HK-2 (cell line): ENCODE data around the gene NECTIN1.

ENCODE experiments used
- DNase-seq: peaks from one replicate; pipeline ENCODE4 v3.0.0-alpha.2; 2018; ENCODE audit not compliant: unreplicated experiment

Gene NECTIN1

DNA sequence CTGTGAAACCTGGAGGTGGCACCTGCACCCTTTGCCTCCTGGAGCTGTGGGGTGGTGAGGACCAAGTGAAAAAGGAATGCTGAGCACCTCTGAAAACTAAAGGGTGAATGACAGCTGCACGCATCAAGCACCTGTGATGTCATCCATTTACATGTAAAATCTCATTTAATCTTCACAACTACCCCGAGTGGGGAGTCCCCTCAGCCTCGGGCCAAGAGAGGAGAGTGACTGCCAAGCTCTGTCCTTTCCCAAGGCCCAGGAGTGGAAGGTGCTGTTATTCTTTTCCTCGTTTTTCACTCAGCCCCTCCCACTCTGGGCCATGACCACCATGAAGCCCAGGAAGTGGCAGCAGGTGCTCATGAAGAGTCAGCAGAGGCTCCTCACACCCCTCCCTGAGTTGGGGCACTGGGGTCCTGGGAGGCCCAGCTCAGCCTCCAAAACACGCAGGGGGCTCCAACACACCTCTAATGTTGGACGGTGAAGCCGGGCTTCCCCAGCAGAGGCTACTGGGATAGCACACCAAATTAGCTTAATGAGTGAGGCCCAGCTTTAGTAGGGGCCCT lies 35.7 kb downstream of the NECTIN1 start:
- DNase-seq = no peak

DNA sequence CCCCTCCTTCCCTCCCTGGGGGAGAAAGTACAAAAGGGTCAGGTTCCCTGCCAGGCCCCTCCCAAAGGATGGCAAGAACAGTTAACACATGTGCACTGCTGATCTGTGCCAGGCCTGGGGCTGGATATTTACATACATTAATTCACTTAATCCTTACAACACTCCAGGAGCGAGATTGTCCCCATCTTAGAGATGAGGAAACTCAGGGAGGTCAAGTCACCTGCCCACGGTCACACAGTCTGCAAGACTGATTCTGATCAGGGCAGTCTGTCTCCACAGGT lies 36.5 kb downstream of the NECTIN1 start:
- no peak for DNase-seq

DNA sequence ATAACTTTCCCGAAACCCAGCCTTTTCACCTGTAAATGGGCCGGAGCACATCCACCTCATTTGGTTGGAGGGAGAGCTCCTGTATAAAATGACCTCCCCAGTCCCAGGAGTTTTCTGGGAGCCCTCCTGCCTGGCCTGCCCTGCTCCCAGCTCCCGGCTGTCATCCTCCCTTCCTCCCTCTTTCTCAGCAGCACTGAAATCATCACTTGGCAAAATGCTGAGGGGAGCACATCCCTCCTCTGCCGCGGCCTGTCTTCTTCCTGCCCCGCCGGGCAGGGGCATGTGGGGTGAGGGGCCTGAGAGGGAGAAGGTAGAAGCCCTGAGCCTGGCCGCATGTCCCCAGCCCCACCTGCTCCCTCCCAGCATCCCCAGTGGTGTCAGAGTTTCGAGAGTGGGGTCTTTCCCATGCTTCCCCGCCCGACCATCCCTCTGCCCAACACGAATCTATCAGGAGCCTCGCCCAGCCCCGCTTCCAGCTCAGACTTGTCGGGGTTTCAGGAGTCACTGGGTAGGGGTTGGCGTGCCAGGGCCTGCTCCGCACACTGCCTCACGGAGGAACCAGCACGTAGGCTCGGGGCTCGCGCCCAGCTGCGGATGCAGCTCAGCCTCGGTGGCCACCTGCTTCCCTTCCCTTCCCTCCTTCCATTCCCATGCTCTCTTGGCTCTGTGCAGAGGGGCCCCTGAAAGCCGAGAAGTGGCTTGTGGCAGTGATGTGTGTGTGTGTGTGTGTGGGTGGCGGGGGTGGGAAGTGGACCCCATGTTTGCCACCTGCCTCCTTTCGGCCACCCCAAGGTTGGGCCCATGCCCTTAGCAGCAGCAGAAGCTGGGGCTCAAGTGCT lies 37.1 kb downstream of the NECTIN1 start:
- no peak for DNase-seq

GRCh38 chr11:119691020-119691666 lies 37.9 kb downstream of the NECTIN1 start:
- DNase-seq = no peak

DNA sequence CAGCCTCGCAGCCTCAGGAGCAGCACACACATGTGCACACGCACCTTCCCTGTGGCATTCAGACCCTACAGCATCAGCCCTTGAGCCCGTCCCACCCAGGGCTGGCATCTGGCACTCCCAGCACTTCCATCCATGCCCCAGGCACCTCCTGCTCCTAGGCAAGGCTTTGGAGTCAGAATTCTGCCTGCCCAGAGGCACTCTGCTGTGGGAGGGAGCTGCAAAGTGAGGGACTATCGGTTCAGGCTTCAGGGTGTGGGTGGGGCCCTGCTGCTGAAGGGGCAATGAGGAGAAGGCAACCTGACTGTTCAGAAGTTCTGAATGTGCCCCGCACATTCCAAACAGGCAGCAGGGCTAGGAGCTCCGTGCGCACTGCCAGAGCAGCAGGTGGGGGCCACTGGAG lies 39.7 kb downstream of the NECTIN1 start:
- no peak for DNase-seq

DNA sequence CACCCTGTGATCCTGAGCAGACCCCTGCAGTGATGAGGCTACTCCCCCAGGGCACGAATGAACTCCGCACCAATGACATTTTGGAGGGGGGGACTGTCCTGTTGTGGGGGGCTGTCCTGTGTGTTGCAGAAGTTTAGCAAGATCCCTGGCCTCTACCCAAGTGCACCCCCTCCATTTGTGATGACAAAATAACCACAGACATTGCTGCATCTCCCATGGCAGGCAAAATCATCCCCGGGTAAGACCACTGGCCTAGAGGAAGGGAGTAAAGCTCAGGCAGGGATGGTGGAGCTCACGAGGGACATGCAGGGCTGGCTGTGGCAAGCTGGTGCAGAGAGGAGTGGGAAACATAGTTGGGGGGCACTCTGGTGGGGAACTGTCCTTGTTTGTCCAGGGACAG lies 40.6 kb downstream of the NECTIN1 start:
- DNase-seq = no peak

- no peak for DNase-seq
Measured at GRCh38 chr11:119687373-119688046, 41.5 kb downstream of the NECTIN1 start.

DNA sequence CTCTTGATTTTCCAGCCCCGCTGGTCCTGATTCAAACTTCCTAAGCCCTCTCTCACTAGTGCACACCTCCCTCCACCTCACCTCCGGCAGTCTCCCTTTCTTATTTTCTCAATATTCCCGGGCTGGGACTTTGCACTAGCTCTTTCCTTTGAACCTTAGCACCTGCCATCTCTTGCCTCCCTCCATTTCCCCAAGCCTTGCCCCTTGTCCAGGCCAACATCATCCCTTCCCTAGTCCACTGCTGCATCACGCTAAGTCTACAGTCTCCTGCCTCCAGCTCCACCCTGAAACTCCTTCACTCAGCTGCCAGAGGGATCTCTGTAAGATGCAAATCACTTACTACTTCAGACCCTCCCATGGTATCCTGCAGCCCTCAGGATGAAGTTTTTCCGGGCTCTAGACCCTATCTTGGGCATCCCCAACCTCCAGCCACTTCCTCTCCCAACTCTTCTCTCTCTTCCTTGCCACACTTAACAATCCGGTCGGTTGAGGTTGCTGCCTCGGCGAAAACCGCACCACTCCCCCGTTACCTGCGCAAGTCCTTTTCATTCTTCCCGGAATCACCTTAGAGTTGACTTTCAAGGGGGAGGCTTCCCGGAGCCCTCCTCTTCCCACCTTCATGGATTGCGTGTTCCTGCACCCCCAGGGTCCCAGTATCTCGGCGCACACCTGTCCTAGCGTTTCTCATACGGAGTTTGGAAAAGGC lies 42.7 kb downstream of the NECTIN1 start:
- DNase-seq = no peak

DNA sequence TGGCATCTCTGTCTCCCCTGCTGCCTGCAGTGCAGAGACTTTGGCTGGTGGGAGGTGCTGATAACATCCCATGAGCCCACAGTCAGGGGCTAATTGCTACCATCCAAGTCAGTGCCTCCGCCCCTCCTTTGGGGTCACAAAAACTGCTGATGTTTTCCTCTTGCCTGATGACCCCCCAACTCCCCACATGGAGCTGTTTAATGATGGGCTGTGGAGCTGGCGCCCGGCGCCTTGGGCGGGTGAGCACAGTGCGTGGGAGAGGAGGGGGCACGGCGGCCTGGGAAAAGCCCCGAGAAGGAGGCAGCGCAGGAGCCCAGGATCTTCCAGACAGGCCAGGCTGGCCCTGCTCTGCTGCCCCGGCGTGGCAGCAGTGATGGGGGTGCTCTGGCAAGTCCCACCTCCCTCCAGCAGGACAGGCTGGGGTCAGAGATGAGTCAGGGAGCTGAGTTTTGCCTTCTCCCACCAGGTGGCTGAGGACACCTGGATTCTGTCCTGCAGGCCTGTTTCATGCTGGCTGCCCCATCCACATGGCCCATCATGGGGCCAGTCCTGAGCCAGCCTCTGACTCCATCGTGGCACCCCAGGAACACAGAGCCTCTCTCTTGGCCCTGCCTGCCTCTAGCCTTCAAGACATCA lies 43.8 kb downstream of the NECTIN1 start:
- DNase-seq = no peak

- peak; percentile 66 for DNase-seq
Measured at GRCh38 chr11:119684361-119685110, 44.5 kb downstream of the NECTIN1 start.

DNA sequence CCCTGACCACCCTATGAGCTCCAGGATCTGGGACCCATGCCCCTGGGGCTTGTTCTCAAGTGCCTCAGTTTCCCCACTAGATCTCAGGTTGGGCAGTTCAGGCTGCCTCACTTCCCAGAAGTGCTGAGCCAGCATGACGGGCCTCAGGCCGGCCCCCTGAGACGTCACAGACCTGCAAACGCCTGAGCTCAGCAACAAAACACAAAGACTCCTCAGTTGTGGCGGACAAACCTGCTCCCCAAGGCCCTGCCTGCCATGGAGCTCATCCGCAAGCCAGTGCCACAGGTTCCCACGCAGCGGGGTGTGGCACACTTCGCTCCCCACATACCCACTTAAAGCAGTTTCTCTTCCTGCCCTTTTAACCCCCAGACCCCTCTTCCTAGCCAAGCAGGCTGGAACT lies 45.2 kb downstream of the NECTIN1 start:
- no peak for DNase-seq

DNA sequence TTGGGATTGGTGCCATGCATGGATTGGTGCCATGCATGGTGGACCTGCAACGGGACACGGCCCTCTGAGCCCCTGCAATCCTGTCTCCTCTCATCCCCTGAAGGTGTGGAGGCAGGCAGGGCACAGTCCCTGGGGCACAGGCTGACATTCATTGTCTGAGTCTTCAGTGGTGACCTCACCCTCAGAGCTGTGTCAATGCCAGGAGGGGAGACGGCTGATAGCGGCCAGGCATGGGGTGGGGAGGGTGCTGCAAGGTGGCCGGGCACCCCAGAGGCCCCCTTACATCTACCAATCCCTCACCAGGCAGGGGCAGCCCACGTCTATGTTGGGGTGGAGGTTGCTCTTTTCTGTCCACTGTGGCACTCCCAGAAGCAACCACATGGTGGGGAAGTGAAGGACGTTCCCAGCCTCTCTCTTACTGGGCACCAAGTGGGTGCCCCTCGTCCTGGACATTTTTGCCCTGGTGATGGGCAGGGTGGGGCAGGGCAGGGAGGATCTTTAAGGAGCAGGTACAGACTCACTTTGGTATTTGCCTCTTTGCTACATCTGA lies 47.6 kb downstream of the NECTIN1 start:
- no peak for DNase-seq

GRCh38 chr11:119680541-119681360 lies 48.2 kb downstream of the NECTIN1 start:
- DNase-seq = no peak

GRCh38 chr11:119679346-119679745 lies 49.7 kb downstream of the NECTIN1 start:
- no peak for DNase-seq

GRCh38 chr11:119678351-119678750 lies 50.6 kb downstream of the NECTIN1 start:
- no peak for DNase-seq

GRCh38 chr11:119677840-119678239 lies 51.2 kb downstream of the NECTIN1 start:
- no peak for DNase-seq

DNA sequence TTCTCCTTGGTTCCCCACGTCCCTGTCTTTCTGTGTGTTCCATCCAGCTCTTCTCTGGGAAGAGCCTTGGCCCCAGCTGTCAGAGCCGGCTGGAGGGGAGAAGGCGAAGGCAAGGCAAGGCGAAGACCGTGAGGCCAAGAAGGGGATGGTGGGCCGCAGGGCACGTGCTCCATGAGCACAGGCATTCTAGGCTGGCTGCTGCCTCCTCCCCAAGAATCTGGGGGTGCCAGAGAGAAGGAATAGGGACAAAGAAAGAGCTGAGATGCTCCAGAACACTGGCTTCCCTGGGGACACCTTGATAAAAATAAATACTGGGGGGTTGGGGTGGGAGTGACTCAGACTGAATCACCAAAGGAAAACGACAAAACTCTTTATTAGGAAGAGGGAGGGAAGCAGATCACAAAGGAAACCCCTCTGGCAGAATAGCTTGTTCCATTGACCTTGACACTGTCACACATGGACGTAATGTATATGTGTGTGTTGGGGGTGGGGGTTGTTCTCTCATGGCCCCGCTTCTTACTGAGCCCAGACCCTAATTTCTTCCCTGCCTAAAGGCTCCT lies 52.5 kb downstream of the NECTIN1 start:
- no peak for DNase-seq

GRCh38 chr11:119673759-119674336 lies 55.2 kb downstream of the NECTIN1 start:
- DNase-seq = no peak
